ENCODE results near the gene EPHB1.

Gene EPHB1

DNA sequence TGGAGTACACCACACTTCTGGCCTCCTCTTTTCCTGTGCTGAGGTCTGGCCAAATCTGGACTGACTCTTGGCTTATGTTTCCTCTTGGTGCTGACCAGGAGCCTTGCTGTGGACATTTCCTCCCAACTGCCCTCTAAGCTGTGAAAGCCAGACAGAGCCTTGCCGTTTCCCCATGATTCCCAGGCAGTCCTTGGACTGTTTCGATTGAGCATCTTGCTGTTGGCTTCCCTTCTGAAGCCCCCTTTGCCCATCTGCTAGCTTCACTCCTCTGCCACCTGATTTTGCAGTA lies 110.5 kb downstream of the EPHB1 start:
- TF ChIP-seq, protein P1, sequence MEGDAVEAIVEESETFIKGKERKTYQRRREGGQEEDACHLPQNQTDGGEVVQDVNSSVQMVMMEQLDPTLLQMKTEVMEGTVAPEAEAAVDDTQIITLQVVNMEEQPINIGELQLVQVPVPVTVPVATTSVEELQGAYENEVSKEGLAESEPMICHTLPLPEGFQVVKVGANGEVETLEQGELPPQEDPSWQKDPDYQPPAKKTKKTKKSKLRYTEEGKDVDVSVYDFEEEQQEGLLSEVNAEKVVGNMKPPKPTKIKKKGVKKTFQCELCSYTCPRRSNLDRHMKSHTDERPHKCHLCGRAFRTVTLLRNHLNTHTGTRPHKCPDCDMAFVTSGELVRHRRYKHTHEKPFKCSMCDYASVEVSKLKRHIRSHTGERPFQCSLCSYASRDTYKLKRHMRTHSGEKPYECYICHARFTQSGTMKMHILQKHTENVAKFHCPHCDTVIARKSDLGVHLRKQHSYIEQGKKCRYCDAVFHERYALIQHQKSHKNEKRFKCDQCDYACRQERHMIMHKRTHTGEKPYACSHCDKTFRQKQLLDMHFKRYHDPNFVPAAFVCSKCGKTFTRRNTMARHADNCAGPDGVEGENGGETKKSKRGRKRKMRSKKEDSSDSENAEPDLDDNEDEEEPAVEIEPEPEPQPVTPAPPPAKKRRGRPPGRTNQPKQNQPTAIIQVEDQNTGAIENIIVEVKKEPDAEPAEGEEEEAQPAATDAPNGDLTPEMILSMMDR (IDR thresholded peaks at IDR 0.05), result no peak

DNA sequence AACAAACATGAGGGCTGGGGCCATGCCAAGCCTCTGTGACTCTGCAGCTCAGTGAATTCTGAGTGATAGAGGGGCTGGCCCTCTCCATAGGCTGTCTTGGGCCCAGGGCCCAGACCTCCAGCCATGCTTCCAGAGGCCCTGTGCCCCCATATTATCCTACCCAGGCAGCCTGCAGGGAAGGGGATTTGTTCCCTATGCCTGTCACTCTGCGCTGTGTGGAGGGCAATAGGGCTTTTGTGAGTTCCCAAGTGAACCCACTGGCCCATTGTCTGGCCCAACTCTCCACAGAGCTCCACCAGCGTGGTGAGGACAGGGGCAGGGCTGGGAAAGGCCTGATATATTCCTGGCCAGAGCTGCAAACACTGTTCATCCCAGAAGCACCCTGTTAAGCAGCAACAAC lies 113.2 kb downstream of the EPHB1 start:
- TF ChIP-seq, protein P1 (IDR thresholded peaks at IDR 0.05), result no peak

DNA sequence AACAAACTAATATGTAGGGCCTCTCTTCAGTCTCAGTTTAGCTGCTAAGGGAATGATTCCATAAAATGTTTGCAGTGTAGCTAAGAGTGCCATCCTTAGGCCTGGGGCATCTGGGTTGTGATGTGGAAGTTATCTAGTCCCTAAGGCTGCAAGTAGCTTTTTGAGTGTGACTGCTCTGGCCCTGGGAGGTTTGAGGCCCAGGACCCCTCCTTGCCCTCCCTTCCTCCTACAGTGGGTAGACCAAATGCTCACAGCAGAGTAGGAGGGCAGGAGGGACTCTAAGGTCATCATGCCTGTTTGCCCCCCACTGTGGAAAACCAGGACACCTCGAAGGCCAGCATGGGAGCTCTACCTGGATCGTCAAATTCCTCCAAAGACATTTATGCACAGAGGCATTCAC lies 115.0 kb downstream of the EPHB1 start:
- TF ChIP-seq, protein P1 (IDR thresholded peaks at IDR 0.05), result no peak

DNA sequence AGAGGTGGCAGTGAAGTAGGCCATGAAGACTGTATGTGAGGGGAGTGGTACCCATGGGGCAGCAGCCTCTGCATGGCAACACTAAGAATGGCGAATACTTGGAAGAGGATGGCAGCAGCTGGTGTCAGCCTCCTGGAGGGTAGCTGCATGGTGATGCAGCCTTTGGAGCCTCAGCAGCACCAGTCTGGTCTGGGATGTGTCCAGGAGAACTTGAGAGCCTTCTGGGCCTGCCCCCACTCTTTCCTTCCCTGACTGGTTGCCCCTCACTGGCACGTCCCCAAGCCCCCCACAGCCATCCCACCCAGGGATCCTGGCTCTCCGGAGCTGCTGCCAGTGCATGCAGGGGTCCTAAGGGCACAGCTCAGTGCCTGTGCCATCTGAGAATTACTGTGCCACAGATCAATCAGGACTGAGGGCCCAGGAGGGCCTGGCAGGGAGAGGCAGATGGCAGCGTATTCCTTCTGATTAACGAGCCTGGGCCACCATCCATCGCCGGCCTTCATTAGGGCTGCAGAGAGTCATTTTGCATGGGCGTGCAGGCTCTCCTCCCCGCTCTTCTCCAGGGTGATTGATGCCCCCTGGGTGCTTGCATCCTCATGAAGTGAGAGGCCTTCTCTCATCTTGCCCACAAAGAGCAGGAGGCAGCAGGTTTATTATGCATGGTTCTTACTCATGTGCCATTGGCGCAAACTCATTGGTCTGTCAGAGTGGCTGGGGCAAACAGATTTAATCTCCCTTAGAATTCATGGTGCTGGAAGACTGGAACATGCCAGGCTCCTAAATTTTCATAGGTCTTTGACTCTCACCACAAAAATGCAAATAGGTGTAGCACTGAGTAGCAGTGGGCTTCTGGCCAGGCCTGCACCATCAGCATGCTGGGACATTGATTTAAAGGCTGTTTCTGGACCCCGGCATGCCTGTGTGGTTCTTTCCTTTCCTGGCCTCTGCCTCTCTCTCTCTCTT lies 116.8 kb downstream of the EPHB1 start:
- TF ChIP-seq, protein P1 (IDR thresholded peaks at IDR 0.05), result no peak

DNA sequence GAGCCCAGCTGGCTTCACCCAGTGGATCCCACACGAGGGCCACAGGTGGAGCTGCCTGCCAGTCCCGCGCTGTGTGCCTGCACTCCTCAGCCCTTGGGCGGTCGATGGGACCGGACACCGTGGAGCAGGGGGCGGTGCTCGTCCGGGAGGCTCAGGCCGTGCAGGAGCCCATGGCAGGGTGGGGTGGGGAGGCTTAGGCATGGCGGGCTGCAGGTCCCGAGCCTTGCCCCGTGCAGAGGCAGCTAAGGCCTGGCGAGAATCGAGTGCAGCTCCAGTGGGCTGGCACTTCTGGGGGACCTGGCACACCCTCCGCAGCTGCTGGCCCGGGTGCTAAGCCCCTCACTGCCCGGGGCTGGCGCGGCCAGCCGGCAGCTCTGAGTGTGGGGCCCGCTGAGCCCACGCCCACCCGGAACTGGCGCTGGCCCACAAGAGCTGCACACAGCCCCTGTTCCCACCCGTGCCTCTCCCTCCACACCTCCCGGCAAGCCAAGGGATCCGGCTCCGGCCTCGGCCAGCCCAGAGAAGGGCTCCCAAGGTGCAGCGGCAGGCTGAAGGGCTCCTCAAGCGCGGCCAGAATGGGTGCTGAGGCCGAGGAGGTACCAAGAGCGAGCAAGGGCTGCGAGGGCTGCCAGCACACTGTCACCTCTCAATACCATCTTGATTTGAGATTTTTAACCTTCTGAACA lies 121.4 kb downstream of the EPHB1 start:
- TF ChIP-seq, protein P1 (IDR thresholded peaks at IDR 0.05), result no peak

DNA sequence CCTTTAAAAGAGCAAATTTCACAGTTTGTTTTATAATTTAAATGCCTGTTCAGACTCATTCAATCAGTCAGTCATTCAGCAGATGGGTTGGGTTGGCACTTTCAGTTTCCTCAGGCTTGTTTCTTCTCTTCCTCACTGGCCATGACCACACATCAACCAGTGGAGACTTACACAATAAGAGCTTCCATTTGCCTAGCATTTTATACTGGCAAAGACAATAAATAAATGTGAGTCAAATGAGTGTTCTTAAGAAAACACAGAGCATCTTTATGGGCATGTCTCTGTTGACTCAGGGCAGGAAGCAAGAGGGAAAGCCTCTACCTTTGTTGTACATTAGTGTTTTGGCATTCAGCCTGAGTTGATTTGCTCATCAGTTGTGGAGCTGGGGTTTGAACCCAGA lies 122.6 kb downstream of the EPHB1 start:
- TF ChIP-seq, protein P1 (IDR thresholded peaks at IDR 0.05), result no peak

DNA sequence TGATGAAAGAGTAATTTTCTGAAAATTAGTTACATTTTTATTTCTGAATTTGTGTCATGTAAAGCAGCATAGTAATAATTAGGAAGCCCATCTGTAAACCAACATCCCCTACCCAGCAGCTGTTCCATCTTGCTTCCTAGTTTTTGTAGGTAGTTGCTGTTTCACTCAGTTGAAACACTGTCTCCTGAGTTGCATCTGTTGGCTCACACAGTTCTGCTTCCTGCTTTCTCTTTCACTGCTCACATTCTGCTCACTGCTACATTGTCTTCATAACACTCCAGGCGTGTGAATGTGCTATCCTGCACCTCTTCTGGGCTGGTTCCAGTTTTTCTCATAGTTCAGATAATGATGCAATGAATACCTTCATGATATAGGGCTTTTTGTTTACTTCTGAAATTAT lies 123.4 kb downstream of the EPHB1 start:
- TF ChIP-seq, protein P1 (IDR thresholded peaks at IDR 0.05), result no peak
